Astrocyte of the cerebellum (primary cell): Measurements from ENCODE around the gene CORO6.

ENCODE experiments used
- DNase-seq: peaks from one replicate; pipeline ENCODE4 v3.0.0-alpha.2; 2011; ENCODE audit warnings: low read depth
- H3K4me3 ChIP-seq: 2 replicates; pipeline ENCODE4 v1.5.1; 2011; ENCODE audit warnings: mild to moderate bottlenecking, low read depth, low read length, moderate library complexity
- CTCF ChIP-seq: IDR thresholded peaks from 2 replicates; pipeline ENCODE4 v1.5.1; 2012; ENCODE audit warnings: low read length, low read depth, moderate library complexity, mild to moderate bottlenecking; ENCODE audit errors: missing control alignments
- in situ Hi-C: cut with HindIII; loops from 2 replicates; pipeline ENCODE4 v1.10.0; 2017; ENCODE audit warnings: low sequenced_read_pairs

CORO6 gene

GRCh38 chr17:29576214-29577000 lies 46.3 kb downstream of the CORO6 start:
- no peak overlapping the region for H3K4me3 ChIP-seq
- TF ChIP-seq CTCF: no peak
- in situ Hi-C loops: no loop called here
- DNase-seq: no peak

GRCh38 chr17:29575511-29576213 lies 47.0 kb downstream of the CORO6 start:
- no peak for DNase-seq
- in situ Hi-C loops: no loop called here
- no peak overlapping the region for H3K4me3 ChIP-seq
- TF ChIP-seq CTCF: no peak

- DNase-seq: no peak
- no peak for TF ChIP-seq CTCF
- H3K4me3 ChIP-seq: no peak overlapping the region
- in situ Hi-C loops: no loop called here
These were observed 47.8 kb downstream of the CORO6 start for GRCh38 chr17:29574732-29575510.

- in situ Hi-C loops: no loop called here
- TF ChIP-seq CTCF: no peak
- no peak overlapping the region for H3K4me3 ChIP-seq
- DNase-seq: no peak
These were observed 48.6 kb downstream of the CORO6 start for GRCh38 chr17:29573871-29574731.

- in situ Hi-C loops: no loop called here
- no peak for TF ChIP-seq CTCF
- no peak for DNase-seq
- no peak overlapping the region for H3K4me3 ChIP-seq
These were observed 49.2 kb downstream of the CORO6 start for GRCh38 chr17:29573558-29573869.
